ENCODE results near the gene IFT27.

Gene IFT27

DNA sequence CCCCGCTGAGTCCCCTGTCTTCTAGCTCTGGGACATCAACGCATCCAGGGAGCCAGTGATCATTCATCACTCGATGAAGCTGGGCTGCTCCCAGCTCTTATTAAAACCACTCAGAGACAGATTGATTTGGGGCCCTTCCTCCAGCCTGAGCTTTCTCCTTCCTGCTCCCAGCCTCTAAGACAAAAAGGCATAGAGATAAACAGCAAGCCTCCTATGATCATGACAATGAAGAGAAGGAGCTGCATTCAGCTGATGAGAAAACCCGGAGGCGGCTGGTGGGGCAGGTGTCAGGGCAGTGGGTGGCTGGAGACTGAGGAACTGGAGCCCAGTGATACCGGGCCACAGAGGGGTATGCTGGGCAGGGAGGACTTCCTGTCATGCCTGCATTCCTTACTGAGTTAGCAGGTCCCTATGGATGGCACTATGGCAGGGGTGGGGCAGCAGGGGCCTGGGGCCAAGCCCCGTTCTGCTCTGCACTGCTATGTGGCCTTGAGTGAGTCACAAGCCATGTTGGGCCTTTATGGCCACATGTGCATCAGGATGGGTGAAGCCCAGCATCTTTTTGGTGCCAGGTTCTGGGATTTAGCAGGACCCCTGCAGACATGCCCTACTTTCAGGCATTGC is 20.7 kb upstream of the IFT27 start:
- DNase-seq = no peak

DNA sequence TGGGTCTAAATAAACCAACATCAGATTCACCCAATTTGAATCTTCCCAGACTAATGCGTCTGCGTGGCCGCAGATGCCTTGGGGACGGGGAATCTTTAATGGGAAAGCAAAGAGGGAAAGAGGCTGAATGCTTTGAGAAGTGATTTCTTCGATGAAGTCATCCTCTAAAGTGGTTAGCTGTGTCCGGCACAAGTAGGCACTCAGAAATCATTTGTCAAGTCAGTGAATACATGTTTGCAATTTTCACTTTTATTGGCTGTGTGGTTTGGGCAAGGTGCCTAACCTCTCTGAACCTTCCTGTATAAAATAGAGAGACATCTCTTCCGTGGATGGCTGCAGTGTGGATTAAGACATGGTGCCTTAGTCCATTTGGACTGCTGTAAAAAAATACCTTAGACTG is 19.7 kb upstream of the IFT27 start:
- no peak for DNase-seq

DNA sequence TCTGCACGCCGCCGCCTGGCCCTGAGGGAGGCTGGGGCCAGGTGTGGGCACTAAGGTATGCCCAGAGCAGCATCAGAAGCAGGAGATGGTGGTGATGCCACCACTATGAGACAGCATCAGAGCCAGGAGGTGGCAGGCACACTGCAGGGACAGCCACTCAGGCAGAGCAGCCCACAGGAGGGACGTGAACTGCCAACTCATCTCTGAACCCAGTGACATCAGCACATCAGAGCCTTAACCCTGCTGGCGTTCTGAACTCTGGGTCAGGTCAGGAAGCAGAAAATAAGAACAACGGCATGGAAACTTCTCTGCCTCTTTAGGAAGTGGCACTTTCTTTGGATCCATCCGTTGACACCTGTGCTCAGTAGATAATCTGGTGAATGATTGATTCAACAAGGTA is 14.7 kb upstream of the IFT27 start:
- DNase-seq = peak in 2 of 3 experiments; percentile 23 to 49

DNA sequence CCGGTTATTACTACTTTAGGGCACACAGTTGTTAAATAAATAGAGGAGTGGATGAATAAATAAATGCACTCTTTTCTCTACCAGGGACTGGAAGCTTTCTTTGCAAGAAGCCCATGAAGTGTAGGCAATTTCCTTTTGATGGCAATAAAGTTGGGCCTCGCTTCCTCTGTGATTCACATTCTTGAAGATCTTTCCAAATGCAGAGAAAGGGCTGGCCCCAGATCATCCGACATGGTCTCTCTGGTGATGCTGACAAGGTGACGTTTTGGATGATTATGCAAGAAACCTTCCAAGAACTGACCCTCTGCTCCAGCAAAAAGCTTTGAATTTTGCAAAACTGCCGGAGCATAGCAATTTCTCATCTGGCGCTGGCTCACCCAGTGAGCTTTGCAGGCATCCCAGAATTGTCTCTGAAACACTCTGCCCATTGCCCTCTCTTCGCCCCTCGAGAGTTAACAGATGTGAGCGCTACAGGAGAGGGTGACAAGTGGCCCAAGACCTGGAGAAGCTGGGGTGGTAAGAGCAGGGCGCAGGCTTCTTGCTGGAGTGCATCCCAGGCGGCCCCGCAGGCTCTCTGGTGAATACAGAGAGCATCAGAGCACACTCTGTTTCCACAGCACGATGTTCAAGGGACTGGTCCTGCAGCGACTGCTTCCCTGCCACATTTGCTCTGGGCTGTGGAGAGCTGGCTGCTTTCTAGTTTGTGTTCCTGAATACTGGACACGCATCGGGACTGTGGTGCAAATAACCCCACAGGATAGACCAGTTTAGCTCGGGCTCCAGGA is 11.5 kb upstream of the IFT27 start:
- DNase-seq = peak in 1 of 3 experiments; percentile 4

DNA sequence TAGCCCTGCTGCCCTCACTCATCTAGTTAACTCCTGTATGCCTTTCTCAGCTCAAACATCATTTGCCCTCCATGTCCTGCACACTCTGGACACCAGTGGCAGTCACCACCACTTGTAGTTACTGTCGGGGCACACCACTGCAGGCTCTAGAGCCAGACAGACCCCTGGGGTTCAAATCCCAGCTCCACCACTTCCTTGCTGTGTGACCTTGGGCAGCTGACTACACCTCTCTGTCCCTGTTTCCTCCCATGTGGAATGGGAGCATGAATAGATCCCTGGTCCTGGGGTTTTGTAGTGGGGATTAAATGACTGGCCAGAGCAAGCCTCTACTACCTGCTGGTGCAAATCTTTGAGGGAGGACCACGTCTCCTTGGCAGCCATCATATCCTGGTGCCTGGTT is 7.8 kb upstream of the IFT27 start:
- no peak for DNase-seq

DNA sequence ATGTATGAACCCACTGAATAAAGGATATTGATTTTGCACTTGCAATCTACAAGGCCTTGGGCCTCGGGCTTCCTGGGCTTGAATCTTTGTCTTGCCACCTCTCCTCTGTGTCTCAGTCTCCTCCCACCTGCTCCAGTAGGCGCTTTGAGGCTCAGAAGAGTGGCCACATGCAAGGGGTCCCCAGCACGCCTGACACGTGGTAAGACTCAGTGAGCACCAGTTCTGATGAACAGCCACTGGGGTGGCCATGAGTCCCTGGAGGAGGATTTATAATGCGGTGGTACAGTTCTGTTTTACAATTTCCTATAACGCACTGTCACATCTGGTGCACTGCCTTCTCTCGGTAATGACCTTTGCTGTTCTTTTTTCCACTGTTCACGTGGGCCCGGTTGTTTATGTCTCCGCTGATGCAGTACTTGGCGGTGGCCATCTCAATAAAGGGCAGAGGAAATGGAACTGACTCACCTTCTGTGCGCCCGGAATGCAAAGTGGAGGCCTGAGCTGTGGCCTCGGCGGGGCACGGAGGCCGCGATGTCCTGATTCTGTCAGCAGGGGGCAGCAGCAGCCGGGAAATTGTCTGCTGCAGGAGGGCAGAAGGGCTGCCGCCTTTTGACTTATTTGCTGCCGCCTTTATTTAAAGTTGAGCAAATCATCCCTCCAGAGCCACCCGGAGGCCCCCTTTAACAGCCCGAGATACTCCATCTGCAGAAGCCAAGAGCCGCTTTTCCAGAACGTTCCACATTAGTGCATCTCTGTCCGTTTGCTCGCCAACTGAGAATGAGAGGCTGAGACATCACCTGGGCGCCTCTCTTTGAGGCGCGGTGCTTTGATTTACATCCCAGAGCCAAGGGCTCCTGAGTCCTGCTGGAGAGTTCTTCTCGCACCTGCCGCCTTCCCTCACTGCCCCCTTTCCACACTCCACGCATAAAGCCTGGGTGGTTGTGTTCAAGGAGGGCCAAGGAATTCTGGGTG is 6.0 kb upstream of the IFT27 start:
- DNase-seq = peak; percentile 47 to 75 (median 56)

DNA sequence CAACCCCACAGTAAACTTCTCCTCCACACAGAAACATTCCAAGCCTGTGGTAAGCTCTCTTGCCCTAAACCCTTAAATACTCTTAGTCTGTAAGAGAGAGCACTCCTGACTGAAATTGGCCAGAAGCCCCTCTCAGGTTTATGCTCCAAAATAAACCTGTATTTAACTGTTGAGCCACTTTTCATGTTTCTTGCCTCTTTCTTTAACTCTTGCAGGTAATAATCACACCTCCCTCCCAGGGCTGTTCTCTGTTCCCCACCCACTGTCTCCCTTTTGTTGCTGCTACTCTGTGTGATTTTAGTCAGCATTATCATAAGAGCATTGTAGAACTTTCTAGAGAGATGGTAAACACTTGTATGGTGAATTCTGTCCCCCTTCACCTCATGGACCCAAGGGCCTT is 2.1 kb upstream of the IFT27 start:
- DNase-seq = no peak

DNA sequence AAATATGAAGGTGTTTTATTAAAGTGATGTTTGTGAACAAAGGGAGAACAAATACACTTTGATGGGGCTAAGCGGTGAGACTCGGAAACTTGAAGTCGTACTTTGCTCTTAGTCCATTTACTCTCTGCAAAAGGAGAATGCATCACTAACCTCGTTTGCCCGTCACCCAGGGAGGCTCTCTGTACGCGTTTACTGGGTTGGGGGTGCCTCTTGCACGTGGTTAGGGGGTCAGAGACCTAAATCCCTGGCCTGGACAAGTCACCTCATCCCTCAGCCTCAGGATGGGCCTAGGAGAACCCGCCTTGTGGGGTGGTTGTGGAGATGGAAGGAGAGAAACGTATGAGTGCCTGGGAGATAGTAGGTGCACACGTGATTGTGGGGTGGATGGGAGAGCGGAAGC is 803 bp upstream of the IFT27 start:
- no peak for DNase-seq

DNA sequence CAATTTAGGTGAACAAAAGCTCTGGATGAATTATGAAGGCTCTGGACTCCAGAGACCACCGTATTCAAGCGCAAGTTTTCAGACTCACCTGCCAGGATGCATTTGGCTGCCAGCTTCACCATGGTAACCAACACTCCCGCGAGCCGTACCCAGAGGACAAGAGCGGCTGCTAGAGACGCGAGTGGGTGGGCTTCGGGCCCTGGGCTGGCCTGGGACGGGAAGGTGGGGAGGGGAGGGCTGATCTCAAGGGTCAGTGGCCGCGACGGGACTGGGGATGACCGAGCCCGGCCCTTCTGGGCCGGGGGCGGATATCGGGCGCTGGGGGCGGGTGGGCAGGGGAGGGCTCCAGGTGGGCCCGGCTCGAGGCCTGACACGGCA is 344 bp downstream of the IFT27 start:
- peak in 2 of 3 experiments; percentile 30 to 47 for DNase-seq

DNA sequence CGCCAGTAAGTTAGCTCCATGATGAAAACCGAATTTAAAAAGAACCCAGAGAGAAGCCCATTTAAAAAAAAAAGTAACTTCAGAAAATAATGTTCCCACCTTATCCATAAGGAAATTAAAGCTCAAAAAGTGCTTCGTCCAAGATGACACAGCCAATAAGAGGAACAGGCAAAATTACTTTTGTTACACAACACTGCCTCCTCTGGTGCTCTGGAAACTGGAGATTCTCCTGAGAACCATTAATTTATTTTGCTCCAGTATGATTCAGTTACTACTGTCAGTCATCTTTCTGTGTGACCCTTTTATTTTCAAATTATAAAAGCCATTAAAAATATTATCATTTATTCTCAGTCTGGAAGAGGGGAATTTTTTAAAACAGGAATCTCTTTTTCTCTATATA is 2.0 kb downstream of the IFT27 start:
- peak in 2 of 3 experiments; percentile 1 to 24 for DNase-seq

DNA sequence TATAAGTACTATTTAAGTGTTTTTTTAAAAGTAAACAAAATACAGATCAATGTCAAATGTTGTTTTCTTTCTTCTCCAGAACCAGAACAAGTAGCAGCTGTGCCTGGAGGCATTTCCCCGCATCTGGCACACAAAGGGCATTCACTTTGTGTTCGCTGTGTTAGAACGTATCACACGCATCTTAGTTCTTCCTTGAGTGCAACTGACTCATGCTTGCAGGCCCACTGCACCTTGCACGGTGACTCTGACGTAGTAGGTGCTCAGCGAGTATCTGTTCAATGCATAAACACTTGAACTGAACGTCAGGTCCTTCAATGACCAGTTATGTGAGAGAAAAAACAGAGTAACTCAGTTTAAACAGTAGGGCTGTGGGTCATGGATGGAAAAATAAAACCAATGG is 3.5 kb downstream of the IFT27 start:
- no peak for DNase-seq

DNA sequence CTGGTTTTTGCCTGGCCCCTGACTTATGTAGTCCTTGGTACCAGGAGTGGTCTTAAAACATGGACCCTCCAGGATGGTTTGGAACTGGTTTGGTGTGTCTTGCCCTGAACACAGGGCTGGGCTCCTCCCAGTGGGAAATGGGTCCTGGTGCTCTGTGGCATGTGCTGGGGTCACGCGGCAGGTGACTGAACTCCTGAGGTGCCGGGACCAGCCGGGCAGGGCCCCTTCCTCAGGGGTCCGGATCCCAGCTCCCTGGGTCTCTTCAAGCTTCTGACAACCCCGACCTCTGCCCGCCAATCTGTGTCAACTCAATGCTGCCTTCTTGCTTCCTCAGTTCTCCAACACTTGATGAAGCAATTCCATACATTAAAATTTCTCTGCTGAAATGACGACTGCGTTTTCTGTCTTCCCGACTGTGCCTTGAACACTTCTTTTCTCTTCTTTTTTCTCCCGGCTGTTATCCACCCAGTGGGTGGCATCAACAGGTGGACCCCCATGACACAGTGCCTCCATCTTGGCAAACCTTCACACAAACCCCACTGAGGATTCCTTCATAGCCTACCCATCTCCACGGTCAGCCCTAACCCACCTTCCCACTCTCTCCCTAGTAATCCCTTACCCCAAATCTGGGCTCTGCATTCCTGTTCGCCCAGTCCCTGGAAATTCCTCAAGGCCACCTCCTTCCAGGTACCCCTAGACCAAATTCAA is 4.4 kb downstream of the IFT27 start:
- DNase-seq = no peak

DNA sequence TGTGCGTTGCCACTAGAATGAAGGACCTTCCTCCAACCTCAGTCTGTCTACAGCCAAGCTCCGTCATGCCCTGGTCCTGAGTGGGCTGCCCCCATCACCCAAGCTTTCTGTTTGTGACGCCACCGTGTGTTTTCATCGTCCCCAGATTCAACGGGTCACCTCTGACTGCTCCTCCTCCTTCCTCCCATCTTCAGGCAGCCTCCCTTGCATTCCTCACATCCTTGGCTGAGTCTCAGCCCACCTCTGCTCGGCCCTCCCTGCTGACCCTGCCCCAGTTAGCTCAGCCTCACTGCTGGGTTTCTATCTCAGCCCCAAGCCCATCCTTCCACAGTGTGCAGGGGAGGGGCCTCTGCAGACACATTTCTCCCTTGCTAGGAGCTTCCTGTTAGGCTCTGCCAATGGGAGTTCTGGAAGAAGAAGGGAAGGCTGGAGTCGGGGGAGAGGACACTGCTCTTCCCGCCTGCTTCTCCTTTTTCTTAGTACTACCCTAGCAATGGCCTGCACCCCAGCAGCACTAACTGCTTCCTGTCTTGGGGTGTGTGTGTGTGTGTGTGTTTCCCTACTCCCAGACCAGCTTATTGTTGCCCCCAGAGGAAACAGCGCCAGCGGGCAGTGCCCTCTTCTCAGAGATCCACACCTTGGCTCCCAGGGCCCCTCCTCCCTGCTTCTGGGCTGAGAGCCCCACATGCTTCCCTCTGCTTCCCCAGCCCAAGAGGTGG is 5.2 kb downstream of the IFT27 start:
- DNase-seq = no peak

DNA sequence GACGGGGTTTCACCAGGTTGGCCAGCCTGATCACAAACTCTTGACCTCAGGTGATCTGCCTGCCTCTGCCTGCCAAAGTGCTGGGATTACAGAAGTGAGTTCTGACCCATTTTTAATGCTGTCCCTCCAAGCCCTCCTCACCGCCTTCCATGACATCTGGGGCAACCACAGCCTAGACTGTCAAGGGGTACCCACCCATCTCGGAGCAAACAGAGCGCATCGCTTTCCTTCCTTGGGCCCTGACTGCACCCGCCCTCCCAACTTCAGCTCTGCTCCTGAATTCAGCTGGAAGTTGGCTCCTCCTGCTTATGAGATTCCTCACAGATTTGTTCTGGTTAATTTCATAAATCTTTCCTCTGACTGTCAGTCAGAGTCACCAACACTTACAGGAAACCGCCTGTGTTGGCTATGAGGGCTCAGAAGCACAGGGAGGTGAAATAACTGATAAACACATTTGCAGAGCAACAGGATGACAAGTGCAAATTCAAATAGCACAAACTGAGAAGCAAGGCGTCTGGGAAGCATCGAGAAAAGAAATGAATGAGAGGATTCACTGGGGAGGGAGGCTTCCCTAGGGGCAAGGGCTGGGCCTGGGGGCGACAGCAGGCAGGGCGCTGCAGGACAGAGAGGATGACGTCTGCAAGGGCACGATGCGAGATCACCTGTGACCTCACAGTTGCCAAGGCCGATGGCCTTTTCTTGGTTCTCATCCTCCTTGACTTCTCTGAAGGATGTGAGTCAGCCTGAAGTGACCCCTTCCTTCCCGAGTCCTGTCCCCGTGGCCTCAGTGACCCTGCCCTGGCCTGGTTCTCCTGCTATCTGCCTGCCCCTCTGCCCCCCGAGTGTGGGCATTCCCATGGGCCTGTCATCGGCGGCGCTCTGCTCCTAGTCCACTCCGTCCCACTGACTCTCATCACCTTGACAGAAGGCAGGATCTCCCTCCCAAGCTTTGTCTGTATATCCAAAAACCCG is 6.1 kb downstream of the IFT27 start:
- no peak for DNase-seq

DNA sequence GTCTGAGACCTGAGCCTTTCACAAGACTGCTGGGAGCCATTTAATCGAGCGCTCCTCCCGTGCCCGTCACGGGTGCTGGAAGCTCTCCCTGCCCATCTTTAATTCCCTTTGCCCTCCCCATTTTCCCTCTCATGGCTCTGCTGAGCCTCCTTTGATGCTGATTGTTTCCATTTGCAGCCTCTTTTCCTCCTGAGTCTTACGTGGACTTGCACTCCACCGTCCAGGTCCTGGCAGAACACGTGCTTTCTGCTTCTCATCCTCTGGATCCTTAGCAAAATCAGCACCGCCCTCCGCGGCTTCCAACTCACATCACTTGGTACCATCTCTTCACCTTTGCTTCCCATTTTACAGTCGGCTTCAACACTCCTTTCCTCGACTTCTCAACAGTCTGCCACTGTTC is 7.3 kb downstream of the IFT27 start:
- no peak for DNase-seq

DNA sequence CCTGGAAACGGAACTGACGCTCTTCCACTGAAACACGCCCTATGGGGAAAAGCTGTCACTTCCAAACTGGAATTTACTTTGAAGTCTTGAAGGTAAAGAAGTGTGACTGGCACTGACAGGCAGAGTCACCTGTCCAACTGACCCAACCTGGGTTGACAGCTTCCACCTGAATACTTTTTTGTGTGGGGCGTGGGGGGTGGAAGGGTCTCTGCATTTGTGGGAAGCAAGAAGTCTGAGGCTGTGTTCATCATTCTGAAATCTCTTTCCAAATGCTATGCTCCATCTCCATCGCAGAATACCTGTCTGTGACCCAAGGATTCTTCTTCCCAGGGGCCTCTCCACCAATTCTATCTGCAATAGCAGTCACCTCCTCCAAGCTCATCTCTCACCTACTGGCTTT is 7.8 kb downstream of the IFT27 start:
- no peak for DNase-seq

DNA sequence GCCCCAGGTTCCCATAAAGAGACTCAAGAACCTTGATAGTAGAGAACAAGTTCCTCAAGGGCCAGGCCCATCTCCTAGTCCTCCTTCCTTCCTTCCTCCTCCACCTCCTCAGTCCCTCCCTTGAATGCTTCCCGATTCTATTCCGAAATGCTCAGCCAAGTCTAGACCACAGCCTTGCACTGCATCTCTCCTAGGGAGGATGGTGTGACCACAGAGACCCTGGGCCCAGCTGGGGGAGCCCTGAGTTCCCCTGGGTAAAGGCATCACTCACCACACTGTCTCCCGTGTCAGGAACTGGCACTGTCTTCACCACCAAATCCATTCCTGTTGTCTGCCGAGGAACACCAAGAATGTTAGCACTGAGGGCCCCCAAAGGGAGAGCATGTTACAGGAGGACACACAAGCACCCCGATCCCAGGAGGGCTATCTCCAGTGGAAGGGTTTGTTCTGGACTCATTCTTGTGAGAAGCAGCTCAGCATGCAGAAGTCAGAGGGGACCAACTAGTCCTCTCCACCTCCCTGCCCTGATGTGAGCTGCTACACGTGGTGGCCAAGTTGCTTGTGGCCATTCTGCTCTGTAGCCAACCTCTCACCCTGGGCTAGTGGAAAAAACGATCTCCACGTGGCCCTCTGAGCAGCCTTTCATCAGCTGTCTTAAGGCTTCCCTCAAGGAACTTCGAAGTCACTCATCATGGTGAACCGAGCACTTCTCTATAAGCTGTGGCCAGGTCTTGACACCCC is 8.7 kb downstream of the IFT27 start:
- no peak for DNase-seq

DNA sequence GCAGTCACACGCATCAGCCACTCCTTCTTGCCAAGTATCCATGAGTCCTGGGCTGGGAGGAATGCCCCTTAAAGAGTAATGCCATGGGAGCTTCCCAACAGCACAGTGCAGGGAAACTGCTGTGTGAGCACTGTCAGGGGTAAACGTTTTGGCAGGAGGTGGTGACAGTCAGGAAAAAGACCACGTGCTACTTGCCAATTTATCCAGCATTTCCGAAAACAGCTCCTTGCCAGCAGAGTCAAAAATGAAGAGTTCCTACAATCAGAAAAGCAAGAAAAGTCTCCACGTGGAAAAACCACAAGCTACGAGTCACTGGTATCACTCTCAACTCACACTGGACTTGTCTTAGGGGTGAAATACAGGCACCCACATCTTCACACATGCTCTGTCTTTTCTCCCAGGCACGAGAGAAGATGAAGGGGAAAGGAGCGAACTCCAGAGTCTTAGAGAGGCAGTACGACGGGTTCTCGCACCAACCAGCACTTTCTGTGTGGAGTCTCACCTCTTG is 9.9 kb downstream of the IFT27 start:
- no peak for DNase-seq

DNA sequence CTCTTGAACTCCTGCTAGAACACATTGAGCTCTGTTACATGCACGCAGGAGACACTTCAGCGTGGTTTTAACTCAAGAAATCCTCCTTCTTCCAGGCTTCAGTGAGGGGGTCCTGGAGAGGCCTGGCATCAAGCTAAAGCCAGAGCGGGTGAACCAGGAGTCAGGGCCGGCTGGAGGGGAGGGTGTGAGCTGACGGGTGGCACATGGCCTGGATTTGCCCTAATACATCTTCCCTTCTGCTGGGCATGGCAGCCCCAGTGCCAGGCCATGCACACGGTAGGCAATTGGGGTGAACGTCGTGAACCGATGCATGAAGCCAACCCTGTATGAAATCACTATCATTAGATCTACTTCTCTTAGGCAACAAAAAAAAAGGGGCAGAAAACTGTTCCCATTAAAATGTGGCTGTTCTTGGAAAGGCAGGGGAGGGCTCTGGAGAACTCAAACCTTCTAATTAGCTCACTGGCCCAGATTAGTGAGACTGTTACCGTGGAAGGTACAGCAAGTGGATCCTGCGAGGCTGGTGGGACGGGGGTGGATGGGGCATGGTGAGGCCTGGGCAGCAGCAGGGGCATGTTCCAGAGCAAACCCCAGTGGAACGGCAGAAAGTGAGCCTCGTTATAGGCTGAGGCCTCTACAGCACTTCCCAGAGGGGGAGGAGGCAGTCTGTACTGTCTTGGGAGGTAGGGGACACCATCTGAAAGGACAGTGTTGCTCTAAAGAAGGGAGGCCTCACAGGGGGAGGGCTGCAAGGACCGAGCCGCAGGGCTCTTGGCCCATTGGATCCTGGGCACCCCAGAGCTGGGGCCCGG is 10.6 kb downstream of the IFT27 start:
- DNase-seq = no peak
